NB4 (cell line): ENCODE data around the gene FABP1.

Experiments used
- DNase-seq: peaks from one replicate; pipeline ENCODE4 v3.0.0; 2010; ENCODE audit warnings: low read depth
- H3K4me3 ChIP-seq: one replicate; pipeline ENCODE4 v1.5.1; 2011; ENCODE audit warnings: mild to moderate bottlenecking, low read depth, low read length, moderate library complexity
- CTCF ChIP-seq: IDR thresholded peaks from one replicate; pipeline ENCODE4 v1.5.1; 2012; ENCODE audit warnings: low read depth, low read length
- MAX ChIP-seq: IDR thresholded peaks from 2 replicates; pipeline ENCODE4 v1.6.1; 2011; ENCODE audit warnings: low read depth, low read length
- MYC ChIP-seq: IDR thresholded peaks from 2 replicates; pipeline ENCODE4 v1.6.1; 2011; ENCODE audit warnings: low read depth, low read length
- POLR2A ChIP-seq: IDR thresholded peaks from 2 replicates; pipeline ENCODE4 v1.6.1; 2011; ENCODE audit warnings: mild to moderate bottlenecking; ENCODE audit not compliant: insufficient read length; ENCODE audit errors: extremely low read depth

FABP1 gene

GRCh38 chr2:88095022-88095421 is 32.8 kb downstream of the FABP1 start:
- H3K4me3 ChIP-seq: no peak overlapping the region
- no peak for DNase-seq
- no peak for TF ChIP-seq MYC
- no peak for TF ChIP-seq MAX
- no peak for TF ChIP-seq POLR2A

GRCh38 chr2:88092773-88093172 is 35.1 kb downstream of the FABP1 start:
- no peak for TF ChIP-seq MYC
- TF ChIP-seq POLR2A: no peak
- no peak for TF ChIP-seq MAX
- no peak for TF ChIP-seq CTCF
- no peak overlapping the region for H3K4me3 ChIP-seq
- peak; percentile 15 for DNase-seq

DNA sequence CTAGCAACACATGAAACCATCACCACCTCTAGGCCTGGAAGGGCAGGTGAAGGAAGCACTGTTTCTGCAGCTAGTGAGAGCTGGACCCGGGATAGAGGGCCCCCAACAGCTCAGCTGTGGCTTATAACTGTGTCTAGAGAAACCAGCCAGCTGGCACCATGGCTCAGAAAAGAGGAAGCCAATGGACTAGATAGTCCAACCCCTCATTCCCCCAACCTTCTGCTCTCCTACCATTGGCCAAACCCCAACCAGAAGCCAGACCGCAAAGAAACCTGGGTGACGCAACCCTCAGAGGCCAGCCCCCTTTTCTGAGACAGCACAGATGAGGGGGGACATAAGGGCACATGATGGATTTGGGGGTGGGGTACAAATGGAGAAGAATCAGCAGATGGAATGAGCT is 35.9 kb downstream of the FABP1 start:
- no peak overlapping the region for H3K4me3 ChIP-seq
- peak; percentile 92 for DNase-seq
- TF ChIP-seq MYC (no peak), POLR2A (no peak), MAX (no peak), CTCF (no peak)

GRCh38 chr2:88090446-88091283 is 37.2 kb downstream of the FABP1 start:
- no peak for TF ChIP-seq MYC
- no peak for TF ChIP-seq CTCF
- no peak for TF ChIP-seq POLR2A
- TF ChIP-seq MAX: no peak
- peak; percentile 53 for DNase-seq
- no peak overlapping the region for H3K4me3 ChIP-seq

- DNase-seq: no peak
- TF ChIP-seq CTCF: no peak
- H3K4me3 ChIP-seq: no peak overlapping the region
Observed at GRCh38 chr2:88088999-88089398, 38.9 kb downstream of the FABP1 start.

- no peak for DNase-seq
- no peak overlapping the region for H3K4me3 ChIP-seq
- TF ChIP-seq MYC (no peak), MAX (no peak), CTCF (no peak), POLR2A (no peak)
Observed at GRCh38 chr2:88087763-88088162, 40.1 kb downstream of the FABP1 start.
